IPS DF 6.9 (cell line): ENCODE data around the gene PLP2.
A peak's percentile ranks its signal among the peaks of the same experiment; 100 is the strongest.
"Not testable (repeated sequence)": the region's sequence is repeated elsewhere in the genome, so short reads cannot be mapped to it uniquely, and the experiment has no call there.

Experiments
- DNase-seq: peaks from one replicate; pipeline ENCODE4 v3.0.0-alpha.2; 2013; ENCODE audit warnings: low read depth, low spot score
- H3K27ac ChIP-seq: one replicate; pipeline ENCODE4 v1.5.1; 2013; ENCODE audit warnings: low read length, control low read depth
- H3K27me3 ChIP-seq: 2 replicates; pipeline ENCODE4 v1.6.1; 2013; ENCODE audit warnings: mild to moderate bottlenecking, low read length; ENCODE audit not compliant: control insufficient read depth, insufficient read depth
- H3K36me3 ChIP-seq: 2 replicates; pipeline ENCODE4 v1.6.1; 2013; ENCODE audit warnings: low read length; ENCODE audit not compliant: control insufficient read depth, insufficient read depth
- H3K4me1 ChIP-seq: 2 replicates; pipeline ENCODE4 v1.6.1; 2013; ENCODE audit warnings: low read length; ENCODE audit not compliant: control insufficient read depth, insufficient read depth
- H3K4me3 ChIP-seq: 2 replicates; pipeline ENCODE4 v1.5.1; 2013; ENCODE audit warnings: mild to moderate bottlenecking, low read length
- H3K9me3 ChIP-seq: 2 replicates; pipeline ENCODE4 v1.6.1; 2013; ENCODE audit warnings: low read length, inconsistent platforms; ENCODE audit not compliant: control insufficient read depth, insufficient read depth
- WGBS: extraction: QIAGEN DNeasy Blood & Tissue Kit; methylation state at CpG from one replicate; pipeline ENCODE4 v1.1.7; 2013; ENCODE audit warnings: mixed read lengths, missing lambda C conversion rate; ENCODE audit not compliant: insufficient read length, insufficient coverage; 5-methylcytosine and 5-hydroxymethylcytosine counted together

The PLP2 gene

GRCh38 chrX:49163555-49164419 lies 7.9 kb upstream of the PLP2 start:
- H3K27me3 ChIP-seq, result no peaks in the 10 kb centered on the region
- H3K9me3 ChIP-seq, result no peaks in the 10 kb centered on the region
- no peak overlapping the region for H3K27ac ChIP-seq
- no CpG with 5 or more reads among the region's 69 CpGs for WGBS
- H3K36me3 ChIP-seq, result no peaks in the 10 kb centered on the region
- H3K4me3 ChIP-seq, result peak overlapping the region; percentile 45; the same call in 1 of the 2 replicates
- no peak for DNase-seq
- no peaks in the 10 kb centered on the region for H3K4me1 ChIP-seq

DNA sequence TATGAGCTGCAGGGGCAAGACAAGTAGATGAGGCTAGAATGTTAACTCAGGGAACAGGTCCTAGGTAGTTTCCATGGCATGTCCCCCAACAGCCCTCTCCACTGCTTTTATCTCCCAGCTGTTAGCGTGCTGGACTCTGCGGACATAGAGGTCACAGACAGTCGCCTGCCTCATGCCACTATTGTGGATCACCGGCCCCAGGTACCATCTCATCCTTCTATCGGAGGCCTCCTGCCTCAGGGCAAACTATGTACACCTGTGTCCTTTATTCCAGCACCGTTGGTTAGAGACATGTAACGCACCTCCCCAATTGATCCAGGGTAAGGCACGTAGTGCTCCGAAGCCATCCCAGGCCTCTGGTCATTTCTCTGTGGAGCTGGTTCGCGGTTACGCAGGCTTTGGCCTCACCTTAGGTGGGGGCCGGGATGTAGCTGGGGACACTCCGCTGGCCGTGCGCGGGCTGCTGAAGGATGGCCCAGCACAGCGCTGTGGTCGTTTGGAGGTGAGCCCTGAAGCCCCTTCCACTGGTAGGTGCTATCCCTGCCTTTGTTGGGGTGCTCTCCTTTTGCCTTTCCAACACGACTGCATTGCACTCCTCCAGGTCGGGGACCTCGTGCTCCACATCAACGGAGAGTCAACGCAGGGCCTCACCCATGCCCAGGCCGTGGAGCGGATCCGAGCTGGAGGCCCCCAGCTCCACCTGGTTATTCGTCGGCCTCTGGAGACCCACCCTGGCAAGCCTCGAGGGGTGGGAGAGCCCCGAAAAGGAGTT lies 6.9 kb upstream of the PLP2 start:
- H3K27me3 ChIP-seq, result no peaks in the 10 kb centered on the region
- no peaks in the 10 kb centered on the region for H3K36me3 ChIP-seq
- WGBS, result no CpG with 5 or more reads among the region's 31 CpGs
- no peaks in the 10 kb centered on the region for H3K9me3 ChIP-seq
- no peak for DNase-seq
- H3K4me1 ChIP-seq, result no peaks in the 10 kb centered on the region
- no peak overlapping the region for H3K4me3 ChIP-seq
- no peak overlapping the region for H3K27ac ChIP-seq

- Histone ChIP-seq H3K27me3 (no peaks in the 10 kb centered on the region), H3K36me3 (no peaks in the 10 kb centered on the region), H3K4me1 (no peaks in the 10 kb centered on the region), H3K4me3 (peak overlapping the region; percentile 8; the same call in 1 of the 2 replicates), H3K9me3 (no peaks in the 10 kb centered on the region), H3K27ac (no peak overlapping the region)
- no peak for DNase-seq
- WGBS, result no CpG with 5 or more reads among the region's 61 CpGs
Measured at GRCh38 chrX:49165901-49166881, 5.5 kb upstream of the PLP2 start.

GRCh38 chrX:49166914-49167739 lies 4.6 kb upstream of the PLP2 start:
- H3K27ac ChIP-seq, result no peak overlapping the region

DNA sequence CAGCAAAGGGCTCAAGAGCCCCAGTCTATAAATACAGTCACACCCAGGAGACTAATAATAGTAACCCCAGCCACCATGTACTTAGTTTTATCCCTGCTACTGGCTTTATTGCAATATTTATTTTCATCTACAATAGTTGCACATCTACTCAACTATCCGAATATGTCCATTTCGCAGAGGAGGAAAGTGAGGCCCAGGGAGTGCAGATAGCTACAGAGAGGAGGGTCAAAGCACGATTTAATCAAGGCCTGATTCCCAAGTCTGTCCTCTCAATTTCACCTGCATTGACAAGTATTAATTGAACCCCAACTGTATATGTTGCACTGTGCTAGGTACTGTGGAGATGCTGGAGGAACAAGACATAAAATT lies 4.0 kb upstream of the PLP2 start:
- no peaks in the 10 kb centered on the region for H3K27me3 ChIP-seq
- no peak overlapping the region for H3K27ac ChIP-seq
- H3K4me1 ChIP-seq, result no peaks in the 10 kb centered on the region
- no peak overlapping the region for H3K4me3 ChIP-seq
- WGBS, result no CpG with 5 or more reads among the region's 3 CpGs
- no peaks in the 10 kb centered on the region for H3K9me3 ChIP-seq
- H3K36me3 ChIP-seq, result no peaks in the 10 kb centered on the region
- no peak for DNase-seq

More at GRCh38 chrX:49166914-49167739, 4.6 kb upstream of the PLP2 start:
- Histone ChIP-seq H3K36me3 (no peaks in the 10 kb centered on the region), H3K9me3 (no peaks in the 10 kb centered on the region), H3K27me3 (no peaks in the 10 kb centered on the region), H3K4me1 (no peaks in the 10 kb centered on the region), H3K4me3 (peak overlapping the region; percentile 10; the same call in 1 of the 2 replicates)
- DNase-seq, result no peak
- no CpG with 5 or more reads among the region's 35 CpGs for WGBS

DNA sequence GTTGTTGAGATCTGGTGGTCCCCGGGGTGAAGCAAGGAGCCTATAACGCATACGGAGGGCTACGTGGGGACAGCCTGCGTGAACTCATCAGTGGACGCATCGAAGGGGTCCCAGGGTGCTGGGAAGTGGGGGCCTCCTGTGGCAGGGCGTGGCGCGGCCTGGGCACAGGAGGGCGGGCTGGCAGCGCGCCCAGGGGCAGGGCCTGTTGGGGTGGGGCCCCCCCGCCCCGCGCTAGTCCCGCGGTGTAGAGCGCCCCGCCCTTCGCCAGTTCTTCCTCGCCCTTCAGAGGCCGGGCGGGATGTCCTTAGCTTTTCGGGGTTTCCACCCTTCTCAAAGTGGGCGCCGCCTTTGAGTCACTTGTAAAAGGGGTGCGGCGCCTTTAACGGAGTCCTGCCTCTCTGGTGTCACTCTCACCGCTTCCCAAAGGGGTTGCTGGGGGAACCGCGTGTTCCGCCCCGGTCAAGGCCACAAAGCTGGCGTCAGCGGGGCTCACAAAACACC lies 632 bp downstream of the PLP2 start:
- peak overlapping the region; percentile 27; the same call in 1 of the 2 replicates for H3K4me3 ChIP-seq
- H3K27me3 ChIP-seq, result no peaks in the 10 kb centered on the region
- H3K9me3 ChIP-seq, result no peaks in the 10 kb centered on the region
- H3K27ac ChIP-seq, result no peak overlapping the region
- no peak for DNase-seq
- peaks cover 2% of the 10 kb centered on the region; the same call in 1 of the 2 replicates for H3K36me3 ChIP-seq
- no CpG with 5 or more reads among the region's 37 CpGs for WGBS
- H3K4me1 ChIP-seq, result no peaks in the 10 kb centered on the region; the same call in 1 of the 2 replicates

GRCh38 chrX:49173544-49173943 lies 1.8 kb downstream of the PLP2 start:
- not testable (repeated sequence) for H3K4me3 ChIP-seq, H3K27ac ChIP-seq, H3K4me1 ChIP-seq, DNase-seq, H3K9me3 ChIP-seq, H3K36me3 ChIP-seq, H3K27me3 ChIP-seq
- WGBS, result no CpG with 5 or more reads among the region's 8 CpGs

- Histone ChIP-seq H3K4me3 (no peak overlapping the region), H3K9me3 (no peaks in the 10 kb centered on the region), H3K4me1 (no peaks in the 10 kb centered on the region; the same call in 1 of the 2 replicates), H3K27me3 (no peaks in the 10 kb centered on the region), H3K36me3 (peaks cover 9% of the 10 kb centered on the region), H3K27ac (no peak overlapping the region)
- WGBS, result no CpG with 5 or more reads among the region's 3 CpGs
- DNase-seq, result no peak
Measured at GRCh38 chrX:49174723-49175122, 3.0 kb downstream of the PLP2 start.

GRCh38 chrX:49175435-49176274 lies 4.0 kb downstream of the PLP2 start:
- peaks cover 9% of the 10 kb centered on the region for H3K36me3 ChIP-seq
- no peak overlapping the region for H3K27ac ChIP-seq
- no peak overlapping the region for H3K4me3 ChIP-seq
- no peaks in the 10 kb centered on the region; the same call in 1 of the 2 replicates for H3K4me1 ChIP-seq
- DNase-seq, result no peak
- H3K27me3 ChIP-seq, result no peaks in the 10 kb centered on the region
- no CpG with 5 or more reads among the region's 43 CpGs for WGBS
- no peaks in the 10 kb centered on the region for H3K9me3 ChIP-seq
